PC-3 (cell line): ENCODE data around the gene FZR1. TPM values are rescaled to one million over a fixed set of nuclear protein-coding genes. Genes with fewer than 3 reads are reported as not detected.

ENCODE experiments used
- ATAC-seq: fragments of 200-7000 bp; cut with Tn5 transposase; 2 replicates; pipeline ENCODE4 v1.9.1; 2020; ENCODE audit warnings: mild to moderate bottlenecking, moderate library complexity
- BruUV-seq: library from RNA; stranded (reverse); fragments of 400-500 nt; replicated peaks from 2 replicates; lab custom pipeline; 2021; lab: Mats Ljungman, UMichigan
- CTCF ChIA-PET: fragments of 300-600 bp; sonication (Branson Sonifier 250); formaldehyde crosslinking; loops from one replicate; lab custom pipeline; 2022; ENCODE audit warnings: antibody characterized with exemption; lab: Charles Lee
- POLR2A ChIA-PET: fragments of 300-600 bp; sonication (Branson Sonifier 250); formaldehyde crosslinking; loops from one replicate; lab custom pipeline; 2022; ENCODE audit warnings: antibody characterized with exemption; ENCODE audit not compliant: unreplicated experiment; lab: Charles Lee
- DNase-seq: peaks from one replicate; pipeline ENCODE4 v3.0.0-alpha.2; 2015
- H2AFZ ChIP-seq: fragments of 300-600 bp; sonication (generic); 2 replicates; pipeline ENCODE4 v1.6.0; 2016; ENCODE audit warnings: antibody characterized with exemption, low read length
- H3F3A ChIP-seq: fragments of 300-600 bp; sonication (generic); one replicate; pipeline ENCODE4 v1.6.0; 2017; ENCODE audit warnings: antibody characterized with exemption, low read length, control low read depth, mild to moderate bottlenecking; ENCODE audit not compliant: unreplicated experiment
- H3K27ac ChIP-seq: fragments of 300-600 bp; sonication (generic); 2 replicates; pipeline ENCODE4 v1.5.1; 2016; ENCODE audit warnings: mild to moderate bottlenecking, low read length
- H3K27me3 ChIP-seq: fragments of 300-600 bp; sonication (generic); 2 replicates; pipeline ENCODE4 v1.6.1; 2016; ENCODE audit warnings: low read length, mixed read lengths
- H3K36me3 ChIP-seq: fragments of 300-600 bp; sonication (generic); 2 replicates; pipeline ENCODE4 v1.6.1; 2016; ENCODE audit warnings: low read depth, mixed run types, low read length, mixed read lengths
- H3K4me1 ChIP-seq: fragments of 300-600 bp; sonication (generic); 2 replicates; pipeline ENCODE4 v1.5.1; 2016; ENCODE audit warnings: low read length; ENCODE audit not compliant: insufficient read depth
- H3K4me2 ChIP-seq: fragments of 300-600 bp; sonication (generic); 2 replicates; pipeline ENCODE4 v1.6.0; 2016; ENCODE audit warnings: low read length
- H3K4me3 ChIP-seq: fragments of 300-600 bp; sonication (generic); 2 replicates; pipeline ENCODE4 v1.5.1; 2016; ENCODE audit warnings: mild to moderate bottlenecking, low read length, mixed read lengths
- H3K79me2 ChIP-seq: fragments of 300-600 bp; sonication (generic); 2 replicates; pipeline ENCODE4 v1.6.1; 2017; ENCODE audit warnings: low read length, mixed read lengths
- H3K9ac ChIP-seq: fragments of 300-600 bp; sonication (generic); 2 replicates; pipeline ENCODE4 v1.6.0; 2016; ENCODE audit warnings: mild to moderate bottlenecking, low read length
- H3K9me2 ChIP-seq: fragments of 300-600 bp; sonication (generic); replicated peaks from 2 replicates; pipeline ENCODE4 v1.6.1; 2016; ENCODE audit warnings: mixed run types, low read length, mixed read lengths
- H3K9me3 ChIP-seq: fragments of 300-600 bp; sonication (generic); 2 replicates; pipeline ENCODE4 v1.6.1; 2016; ENCODE audit warnings: low read length, mixed read lengths
- H4K20me1 ChIP-seq: fragments of 300-600 bp; sonication (generic); 2 replicates; pipeline ENCODE4 v1.6.1; 2016; ENCODE audit warnings: low read length, mixed read lengths
- CTCF ChIP-seq: fragments of 300-600 bp; sonication (generic); conservative IDR thresholded peaks from 2 replicates; pipeline ENCODE4 v1.5.1; 2017; ENCODE audit warnings: antibody characterized with exemption, low read depth, mild to moderate bottlenecking, low read length
- EZH2 ChIP-seq: fragments of 300-600 bp; sonication (generic); IDR thresholded peaks from one replicate; pipeline ENCODE4 v1.6.1; 2017; ENCODE audit warnings: antibody characterized with exemption, mild to moderate bottlenecking, low read length; ENCODE audit not compliant: unreplicated experiment
- EZH2phosphoT487 ChIP-seq: fragments of 300-600 bp; sonication (generic); IDR thresholded peaks from 2 replicates; pipeline ENCODE4 v1.6.1; 2018; ENCODE audit warnings: mild to moderate bottlenecking, antibody characterized with exemption, low read length, borderline replicate concordance
- intact Hi-C: fragments of 100-400 bp; cut with micrococcal nuclease; formaldehyde crosslinking; loops from 2 replicates; pipeline ENCODE4 v1.9.0; 2023
- total RNA-seq: library from RNA; depleted of rRNA; stranded (reverse); fragments of >200 nt; gene quantifications from 2 replicates; pipeline ENCODE4 v1.2.3, GENCODE V29; 2014

Gene FZR1
- total RNA-seq, 1 experiment from 2014 or later = 53.6 TPM

GRCh38 chr19:3462991-3463713 lies 43.0 kb upstream of the FZR1 start:
- Histone ChIP-seq H3K9me3 (no peaks in the 10 kb centered on the region), H3K36me3 (no peaks in the 10 kb centered on the region), H3K4me2 (no peak overlapping the region), H3K9me2 (no peaks in the 10 kb centered on the region), H3K4me1 (no peaks in the 10 kb centered on the region), H3K79me2 (no peaks in the 10 kb centered on the region), H2AFZ (no peak overlapping the region), H3F3A (no peaks in the 10 kb centered on the region), H4K20me1 (no peaks in the 10 kb centered on the region), H3K27me3 (no peaks in the 10 kb centered on the region), H3K27ac (no peak overlapping the region), H3K9ac (no peak overlapping the region), H3K4me3 (no peak overlapping the region)
- BruUV-seq = no TSS peak
- TF ChIP-seq CTCF = no peak
- no peak for TF ChIP-seq EZH2
- TF ChIP-seq EZH2phosphoT487 = no peak
- intact Hi-C loops = no loop called here
- ATAC-seq = no peak
- POLR2A ChIA-PET = no interaction called here
- DNase-seq = no peak
- CTCF ChIA-PET = no interaction called here

DNA sequence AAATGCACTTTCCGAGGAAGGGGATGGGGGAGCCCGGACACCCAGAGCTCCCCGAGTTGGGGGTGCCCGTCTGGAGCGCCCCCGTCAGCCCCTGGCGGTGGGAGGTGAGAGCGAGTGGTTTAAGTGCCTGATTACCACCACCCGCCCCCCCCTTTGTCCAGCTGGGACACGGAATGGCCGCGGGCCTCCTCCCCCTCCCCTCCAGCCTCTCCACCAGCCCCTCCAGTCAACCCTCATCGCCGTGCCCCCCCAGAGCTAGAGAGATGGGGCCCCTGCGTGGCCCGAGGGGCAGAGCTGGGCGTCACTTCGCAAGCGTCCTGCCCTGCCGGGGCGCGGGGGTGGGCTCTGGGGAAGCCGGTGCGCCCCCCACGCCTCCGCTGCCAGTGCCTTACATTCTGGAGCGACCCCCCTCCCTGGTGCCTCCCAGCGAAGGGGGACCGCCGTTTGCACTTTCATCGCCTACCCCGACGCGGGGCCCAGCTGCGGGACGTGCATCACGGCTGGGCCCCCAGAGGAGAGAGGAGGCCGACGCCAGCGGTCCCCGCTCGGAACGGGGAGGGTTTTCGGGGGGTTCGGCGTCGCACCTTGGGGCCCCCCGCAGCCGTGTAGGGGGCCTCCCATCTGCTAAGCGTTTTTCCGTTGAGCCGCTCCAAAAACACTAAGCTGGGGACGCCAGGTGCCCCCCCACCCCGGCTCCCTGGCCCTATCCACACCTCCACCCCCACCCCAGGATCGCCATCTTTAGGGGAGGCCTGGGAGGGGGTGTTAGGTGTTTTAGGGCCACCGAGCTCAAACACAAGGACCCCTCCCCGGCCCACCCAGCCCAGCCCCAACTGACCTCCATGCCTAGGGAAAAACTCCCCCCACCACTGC lies 42.2 kb upstream of the FZR1 start:
- no peaks in the 10 kb centered on the region for H3K79me2 ChIP-seq
- H3K4me2 ChIP-seq = no peak overlapping the region
- ChIA-PET POLR2A (interaction anchor here (0.6 kb wide), 1 partner anchor 644 kb away, joined by 4 read pairs; the partner anchor contains the start of gene ZNF554), CTCF (no interaction called here)
- intact Hi-C loops = no loop called here
- no peak for DNase-seq
- H3K27me3 ChIP-seq = no peaks in the 10 kb centered on the region
- H3F3A ChIP-seq = no peaks in the 10 kb centered on the region
- H3K9ac ChIP-seq = no peak overlapping the region
- TF ChIP-seq CTCF (no peak), EZH2 (no peak), EZH2phosphoT487 (no peak)
- BruUV-seq = no TSS peak
- no peak for ATAC-seq
- H3K9me3 ChIP-seq = no peaks in the 10 kb centered on the region
- no peaks in the 10 kb centered on the region for H4K20me1 ChIP-seq
- H3K27ac ChIP-seq = no peak overlapping the region
- no peaks in the 10 kb centered on the region for H3K4me1 ChIP-seq
- H3K9me2 ChIP-seq = no peaks in the 10 kb centered on the region
- H3K36me3 ChIP-seq = no peaks in the 10 kb centered on the region
- H3K4me3 ChIP-seq = no peak overlapping the region
- no peak overlapping the region for H2AFZ ChIP-seq
